H1 (cell line): Measurements from ENCODE around the gene POU2AF3. TPM values are rescaled to one million over a fixed set of nuclear protein-coding genes. Genes with fewer than 3 reads are reported as not detected.

Experiments used
- CTCF ChIA-PET: fragments of 300-600 bp; sonication (Branson Sonifier 250); formaldehyde crosslinking; loops from one replicate; lab custom pipeline; 2021; ENCODE audit not compliant: partially characterized antibody; lab: Charles Lee
- POLR2A ChIA-PET: fragments of 300-600 bp; sonication (Branson Sonifier 250); formaldehyde crosslinking; loops from one replicate; lab custom pipeline; 2021; ENCODE audit warnings: inconsistent platforms; ENCODE audit not compliant: partially characterized antibody; lab: Charles Lee
- DNase-seq, 2 experiments: peaks; one replicate each; pipeline versions ENCODE4 v3.0.0 to v3.0.0-alpha.2; 2010 to 2022; ENCODE audit warnings: low spot score in 2 of 2, low read depth in 1 of 2, mixed read lengths in 1 of 2
- FAIRE-seq: peaks from 2 replicates; lab custom pipeline; 2011; peaks lifted over from hg19 to GRCh38; lab: Jason Lieb, UNC
- H2AFZ ChIP-seq: 2 replicates; pipeline ENCODE4 v1.8.1; 2012; ENCODE audit warnings: low read length, inconsistent platforms
- H2AK5ac ChIP-seq: 2 replicates; pipeline ENCODE4 v1.6.1; 2013; ENCODE audit warnings: low read depth, low read length
- H2BK120ac ChIP-seq: replicated peaks from 2 replicates; pipeline ENCODE3; 2013; ENCODE audit warnings: low read depth, low read length, inconsistent platforms
- H2BK12ac ChIP-seq: 2 replicates; pipeline ENCODE4 v1.6.1; 2013; ENCODE audit warnings: low read depth, low read length
- H2BK15ac ChIP-seq: 2 replicates; pipeline ENCODE4 v1.6.1; 2013; ENCODE audit warnings: low read length
- H2BK20ac ChIP-seq: 2 replicates; pipeline ENCODE4 v1.6.1; 2013; ENCODE audit warnings: low read length
- H2BK5ac ChIP-seq: 2 replicates; pipeline ENCODE4 v1.6.1; 2013; ENCODE audit warnings: low read depth, low read length
- H3K14ac ChIP-seq: 2 replicates; pipeline ENCODE4 v1.6.1; 2013; ENCODE audit warnings: inconsistent platforms; ENCODE audit not compliant: insufficient read length
- H3K18ac ChIP-seq: 2 replicates; pipeline ENCODE4 v1.6.1; 2013; ENCODE audit warnings: low read length; ENCODE audit errors: extremely low read depth
- H3K23ac ChIP-seq: 2 replicates; pipeline ENCODE4 v1.6.1; 2013; ENCODE audit warnings: inconsistent platforms; ENCODE audit not compliant: insufficient read length
- H3K23me2 ChIP-seq: 2 replicates; pipeline ENCODE4 v1.6.1; 2013; ENCODE audit warnings: low read depth, low read length
- H3K27ac ChIP-seq: 2 replicates; pipeline ENCODE4 v1.6.1; 2011; ENCODE audit warnings: low read depth, low read length, inconsistent platforms
- H3K27me3 ChIP-seq, 4 experiments: replicated peaks in 1 of 4; 1 replicate in 1 of 4; 2 replicates in 3 of 4; pipeline versions ENCODE4 v1.6.1 to v1.8.1; 2011 to 2013; ENCODE audit warnings: low read length in 3 of 4, mild to moderate bottlenecking in 3 of 4, inconsistent platforms in 2 of 4, mixed read lengths in 2 of 4, moderate library complexity in 1 of 4; ENCODE audit not compliant: control insufficient read depth in 3 of 4, insufficient read depth in 3 of 4; ENCODE audit errors: extremely low read depth in 1 of 4
- H3K36me3 ChIP-seq, 4 experiments: 2 replicates each; pipeline versions ENCODE4 v1.6.1 to v1.8.1; 2011 to 2013; ENCODE audit warnings: mild to moderate bottlenecking in 4 of 4, low read length in 3 of 4, moderate library complexity in 2 of 4, control low read depth in 1 of 4, inconsistent platforms in 1 of 4; ENCODE audit not compliant: insufficient read depth in 4 of 4, control insufficient read depth in 2 of 4
- H3K4ac ChIP-seq: replicated peaks from 2 replicates; pipeline ENCODE3; 2013; ENCODE audit warnings: low read length, low read depth, mixed read lengths, inconsistent platforms; ENCODE audit not compliant: insufficient read length
- H3K4me1 ChIP-seq, 4 experiments: replicated peaks in 1 of 4; 1 replicate in 1 of 4; 2 replicates in 3 of 4; pipeline versions ENCODE4 v1.6.1 to v1.8.1; 2011 to 2013; ENCODE audit warnings: low read length in 3 of 4, inconsistent platforms in 2 of 4, mixed read lengths in 1 of 4; ENCODE audit not compliant: insufficient read depth in 4 of 4, control insufficient read depth in 3 of 4
- H3K4me2 ChIP-seq, 2 experiments: 2 replicates each; pipeline versions ENCODE4 v1.6.1 to v1.8.1; 2011 to 2013; ENCODE audit warnings: low read depth in 2 of 2, low read length in 2 of 2, control low read depth in 1 of 2, inconsistent platforms in 1 of 2, mild to moderate bottlenecking in 1 of 2; ENCODE audit not compliant: insufficient read depth in 1 of 2
- H3K4me3 ChIP-seq, 4 experiments: fragments of 200-600, 300-600 bp in 1 of 4; sonication (generic), shearing (Covaris generic), sonication (Bioruptor Twin) in 1 of 4; 2 replicates each; pipeline versions ENCODE4 v1.5.1 to v1.8.1; 2011 to 2016; ENCODE audit warnings: low read length in 4 of 4, low read depth in 3 of 4, control low read depth in 2 of 4, inconsistent platforms in 2 of 4, mild to moderate bottlenecking in 2 of 4, mixed read lengths in 1 of 4, moderate library complexity in 1 of 4; ENCODE audit not compliant: insufficient read depth in 2 of 4; ENCODE audit errors: extremely low read depth in 1 of 4
- H3K56ac ChIP-seq: replicated peaks from 2 replicates; pipeline ENCODE3; 2013; ENCODE audit warnings: low read depth, mild to moderate bottlenecking, mixed read lengths, low read length, inconsistent platforms; ENCODE audit not compliant: insufficient read length
- H3K79me1 ChIP-seq: 2 replicates; pipeline ENCODE4 v1.6.1; 2013; ENCODE audit warnings: low read depth, low read length, control low read depth
- H3K79me2 ChIP-seq, 2 experiments: 2 replicates each; pipeline versions ENCODE4 v1.6.1 to v1.8.1; 2012 to 2013; ENCODE audit warnings: low read length in 2 of 2, mild to moderate bottlenecking in 2 of 2, inconsistent platforms in 1 of 2; ENCODE audit not compliant: insufficient read depth in 2 of 2, control insufficient read depth in 1 of 2
- H3K9ac ChIP-seq, 4 experiments: replicated peaks in 1 of 4; 1 replicate in 1 of 4; 2 replicates in 3 of 4; pipeline versions ENCODE4 v1.6.1 to v1.8.1; 2011 to 2013; ENCODE audit warnings: low read depth in 3 of 4, low read length in 3 of 4, control low read depth in 2 of 4, mild to moderate bottlenecking in 2 of 4, moderate library complexity in 2 of 4, inconsistent platforms in 1 of 4; ENCODE audit errors: extremely low read depth in 1 of 4
- H3K9me3 ChIP-seq, 2 experiments: 2 replicates each; pipeline versions ENCODE4 v1.6.1 to v1.8.1; 2012 to 2013; ENCODE audit warnings: mild to moderate bottlenecking in 2 of 2, moderate library complexity in 2 of 2, control low read depth in 1 of 2, inconsistent platforms in 1 of 2, low read depth in 1 of 2, low read length in 1 of 2, mixed read lengths in 1 of 2; ENCODE audit not compliant: insufficient read depth in 2 of 2
- H4K20me1 ChIP-seq, 2 experiments: replicated peaks in 1 of 2; 2 replicates each; pipeline versions ENCODE3 to v1.8.1; 2011 to 2013; ENCODE audit warnings: inconsistent platforms in 2 of 2, low read length in 2 of 2, mild to moderate bottlenecking in 1 of 2; ENCODE audit not compliant: insufficient read depth in 2 of 2, control insufficient read depth in 1 of 2
- H4K5ac ChIP-seq: 2 replicates; pipeline ENCODE4 v1.6.1; 2013; ENCODE audit warnings: low read length, low read depth, mixed read lengths, inconsistent platforms; ENCODE audit not compliant: insufficient read length
- H4K8ac ChIP-seq: 2 replicates; pipeline ENCODE4 v1.8.0; 2013; ENCODE audit warnings: mild to moderate bottlenecking, moderate library complexity, low read length, inconsistent platforms; ENCODE audit not compliant: insufficient read depth; ENCODE audit errors: extremely low read depth
- H4K91ac ChIP-seq: replicated peaks from 2 replicates; pipeline ENCODE3; 2013; ENCODE audit warnings: low read length, mixed read lengths, inconsistent platforms; ENCODE audit not compliant: insufficient read length
- ASH2L ChIP-seq: fragments of 200-600, 300-600 bp; sonication (generic); IDR thresholded peaks from one replicate; pipeline ENCODE4 v1.7.1; 2017; ENCODE audit warnings: low read length
- BACH1 ChIP-seq: IDR thresholded peaks from 2 replicates; pipeline ENCODE4 v1.6.1; 2012; ENCODE audit warnings: low read length, improper control_type of control experiment
- CHD1 ChIP-seq: IDR thresholded peaks from 2 replicates; pipeline ENCODE4 v1.6.1; 2012; ENCODE audit warnings: low read depth, low read length, improper control_type of control experiment
- CTBP2 ChIP-seq: IDR thresholded peaks from 2 replicates; pipeline ENCODE4 v1.7.0; 2011; ENCODE audit warnings: borderline replicate concordance, mild to moderate bottlenecking, moderate library complexity, mixed read lengths, low read length; ENCODE audit not compliant: insufficient read depth, insufficient read length
- GTF2F1 ChIP-seq: IDR thresholded peaks from 2 replicates; pipeline ENCODE4 v1.6.1; 2012; ENCODE audit warnings: low read depth, low read length, improper control_type of control experiment, borderline replicate concordance
- HDAC6 ChIP-seq: IDR thresholded peaks from one replicate; pipeline ENCODE4 v1.7.1; 2012; ENCODE audit warnings: low read depth, mild to moderate bottlenecking, inconsistent platforms, low read length, moderate library complexity
- JUND ChIP-seq: IDR thresholded peaks from 2 replicates; pipeline ENCODE4 v1.6.1; 2011; ENCODE audit warnings: mild to moderate bottlenecking, improper control_type of control experiment, low read length
- NRF1 ChIP-seq: IDR thresholded peaks from 2 replicates; pipeline ENCODE4 v1.6.1; 2011; ENCODE audit warnings: mild to moderate bottlenecking, low read depth, low read length, improper control_type of control experiment
- RAD21 ChIP-seq, 2 experiments: IDR thresholded peaks in 1 of 2; conservative IDR thresholded peaks in 1 of 2; 2 replicates each; pipeline ENCODE4 v1.6.1; 2011; ENCODE audit warnings: low read depth in 2 of 2, low read length in 2 of 2, improper control_type of control experiment in 1 of 2, inconsistent platforms in 1 of 2, mild to moderate bottlenecking in 1 of 2, moderate library complexity in 1 of 2
- SP2 ChIP-seq: IDR thresholded peaks from 2 replicates; pipeline ENCODE4 v1.6.1; 2012; ENCODE audit warnings: mild to moderate bottlenecking, low read length, inconsistent platforms
- SP4 ChIP-seq: IDR thresholded peaks from 2 replicates; pipeline ENCODE4 v1.6.1; 2012; ENCODE audit warnings: low read length, inconsistent platforms
- YY1 ChIP-seq: IDR thresholded peaks from 2 replicates; pipeline ENCODE4 v1.6.1; 2011; ENCODE audit warnings: low read depth, mild to moderate bottlenecking, low read length
- WGBS, 2 experiments: shearing (Covaris generic) in 1 of 2; methylation state at CpG; one replicate each; pipeline versions ENCODE4 v1.1.6 to v1.1.7; 2013 to 2015; ENCODE audit warnings: low lambda C conversion rate in 2 of 2, mixed read lengths in 2 of 2, inconsistent platforms in 1 of 2, low coverage in 1 of 2, missing lambda C conversion rate in 1 of 2; ENCODE audit not compliant: insufficient replicate concordance in 2 of 2, insufficient coverage in 1 of 2, insufficient read length in 1 of 2; ENCODE audit errors: extremely low coverage in 1 of 2, missing lambda C conversion rate in 1 of 2; 5-methylcytosine and 5-hydroxymethylcytosine counted together
- polyA plus RNA-seq, 7 experiments: library from polyadenylated mRNA; depleted of rRNA in 3 of 7; stranded (reverse) in 5 of 7; unstranded in 2 of 7; fragments of >200 nt in 5 of 7; fragments of 200-250 nt in 2 of 7; gene quantifications; 1 replicate in 5 of 7; 2 replicates in 1 of 7; 4 replicates in 1 of 7; pipeline versions ENCODE4 v1.2.1 to v1.2.3, GENCODE V29; 2011 to 2013; ENCODE audit warnings: missing spikeins in 2 of 7, mixed read lengths in 2 of 7
- total RNA-seq: library from RNA; stranded (reverse); fragmentation: NEBNext Ultra II Directional; extraction: Animal tissue kit (Norgen Biotek cat#: 25700); gene quantifications from 2 replicates; pipeline ENCODE4 v1.2.1, GENCODE V29; 2021
- TF ChIP-seq, protein P1 (sequence below): IDR thresholded peaks from 2 replicates; pipeline ENCODE4 v1.6.1; 2012; ENCODE audit warnings: inconsistent platforms

The POU2AF3 gene
- total and polyA plus RNA-seq, 2 of the 8 experiments (the other 6 are each of a cell fraction or from before 2014, with no cell fraction given): 1.2 to 5.7 TPM

DNA sequence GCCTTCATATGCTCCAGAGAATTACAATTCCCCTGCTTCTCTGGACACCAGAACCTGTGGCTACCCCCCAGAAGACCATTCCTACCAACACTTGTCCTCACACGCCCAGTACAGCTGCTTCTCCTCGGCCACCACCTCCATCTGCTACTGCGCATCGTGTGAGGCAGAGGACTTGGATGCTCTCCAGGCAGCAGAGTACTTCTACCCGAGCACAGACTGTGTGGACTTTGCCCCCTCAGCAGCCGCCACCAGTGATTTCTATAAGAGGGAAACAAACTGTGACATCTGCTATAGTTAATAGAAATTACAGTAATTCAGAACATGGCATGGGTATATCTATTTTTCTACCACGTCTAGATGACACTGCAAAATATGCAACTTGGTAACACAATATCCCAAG lies 9.8 kb downstream of the POU2AF3 start:
- no peak overlapping the region for H3K4me2 ChIP-seq
- H3K79me2 ChIP-seq: no peaks in the 10 kb centered on the region
- no peak overlapping the region for H3K9ac ChIP-seq
- H3K18ac ChIP-seq: no peak overlapping the region
- no peak overlapping the region for H3K4ac ChIP-seq
- H2AK5ac ChIP-seq: no peak overlapping the region
- no peak overlapping the region for H3K14ac ChIP-seq
- no peak overlapping the region for H2BK12ac ChIP-seq
- H3K4me3 ChIP-seq: no peak overlapping the region
- no peaks in the 10 kb centered on the region for H3K27me3 ChIP-seq
- no peaks in the 10 kb centered on the region for H3K79me1 ChIP-seq
- no peak overlapping the region for H4K8ac ChIP-seq
- H3K56ac ChIP-seq: no peak overlapping the region
- 94% methylated on average over 7 of the region's 7 CpGs; no CpG with 5 or more reads in 1 of the 2 experiments for WGBS, 2 experiments
- no peak overlapping the region for H4K5ac ChIP-seq
- H3K27ac ChIP-seq: no peak overlapping the region; the same call in 1 of the 2 replicates
- DNase-seq: no peak
- no peak overlapping the region for H2BK120ac ChIP-seq
- no peaks in the 10 kb centered on the region for H3K9me3 ChIP-seq
- H3K23ac ChIP-seq: no peak overlapping the region
- no peak overlapping the region for H2BK5ac ChIP-seq
- no peak for FAIRE-seq
- no peaks in the 10 kb centered on the region for H3K4me1 ChIP-seq
- no peak overlapping the region for H2AFZ ChIP-seq
- H3K36me3 ChIP-seq: no peaks in the 10 kb centered on the region
- CTCF ChIA-PET: interaction anchor here (1.0 to 1.3 kb wide), 4 partner anchors 26 to 138 kb away, joined by 3 to 6 read pairs (median 4); no protein-coding TSS in a partner anchor
- H4K91ac ChIP-seq: no peak overlapping the region
- no peak overlapping the region for H2BK20ac ChIP-seq
- H4K20me1 ChIP-seq: no peaks in the 10 kb centered on the region
- POLR2A ChIA-PET: no interaction called here
- H2BK15ac ChIP-seq: no peak overlapping the region
- H3K23me2 ChIP-seq: peaks cover 4% of the 10 kb centered on the region; the same call in 1 of the 2 replicates
- TF ChIP-seq SP2 (no peak), SP4 (no peak), HDAC6 (no peak), YY1 (no peak), NRF1 (no peak), BACH1 (no peak), ASH2L (no peak), CTBP2 (no peak), JUND (no peak), RAD21 (IDR thresholded peaks at IDR 0.05 in 1 of 2, conservative IDR thresholded peaks at IDR 0.05 in 1 of 2; ENCODE audit: low read depth in 2 of 2, low read length in 2 of 2) (no peak), GTF2F1 (no peak), CHD1 (no peak)
- TF ChIP-seq, protein P1, sequence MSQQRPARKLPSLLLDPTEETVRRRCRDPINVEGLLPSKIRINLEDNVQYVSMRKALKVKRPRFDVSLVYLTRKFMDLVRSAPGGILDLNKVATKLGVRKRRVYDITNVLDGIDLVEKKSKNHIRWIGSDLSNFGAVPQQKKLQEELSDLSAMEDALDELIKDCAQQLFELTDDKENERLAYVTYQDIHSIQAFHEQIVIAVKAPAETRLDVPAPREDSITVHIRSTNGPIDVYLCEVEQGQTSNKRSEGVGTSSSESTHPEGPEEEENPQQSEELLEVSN: no peak
